H1 (cell line): ENCODE results near the gene FAR2. TPM values are rescaled to one million over a fixed set of nuclear protein-coding genes. Genes with fewer than 3 reads are reported as not detected.

Experiments
- CTCF ChIA-PET: fragments of 300-600 bp; sonication (Branson Sonifier 250); formaldehyde crosslinking; loops from one replicate; lab custom pipeline; 2021; ENCODE audit not compliant: partially characterized antibody; lab: Charles Lee
- POLR2A ChIA-PET: fragments of 300-600 bp; sonication (Branson Sonifier 250); formaldehyde crosslinking; loops from one replicate; lab custom pipeline; 2021; ENCODE audit warnings: inconsistent platforms; ENCODE audit not compliant: partially characterized antibody; lab: Charles Lee
- DNase-seq, 2 experiments: peaks; one replicate each; pipeline versions ENCODE4 v3.0.0 to v3.0.0-alpha.2; 2010 to 2022; ENCODE audit warnings: low spot score in 2 of 2, low read depth in 1 of 2, mixed read lengths in 1 of 2
- FAIRE-seq: peaks from 2 replicates; lab custom pipeline; 2011; peaks lifted over from hg19 to GRCh38; lab: Jason Lieb, UNC
- H2AFZ ChIP-seq: 2 replicates; pipeline ENCODE4 v1.8.1; 2012; ENCODE audit warnings: low read length, inconsistent platforms
- H2AK5ac ChIP-seq: 2 replicates; pipeline ENCODE4 v1.6.1; 2013; ENCODE audit warnings: low read depth, low read length
- H2BK120ac ChIP-seq: replicated peaks from 2 replicates; pipeline ENCODE3; 2013; ENCODE audit warnings: low read depth, low read length, inconsistent platforms
- H2BK12ac ChIP-seq: 2 replicates; pipeline ENCODE4 v1.6.1; 2013; ENCODE audit warnings: low read depth, low read length
- H2BK15ac ChIP-seq: 2 replicates; pipeline ENCODE4 v1.6.1; 2013; ENCODE audit warnings: low read length
- H2BK20ac ChIP-seq: 2 replicates; pipeline ENCODE4 v1.6.1; 2013; ENCODE audit warnings: low read length
- H2BK5ac ChIP-seq: 2 replicates; pipeline ENCODE4 v1.6.1; 2013; ENCODE audit warnings: low read depth, low read length
- H3K14ac ChIP-seq: 2 replicates; pipeline ENCODE4 v1.6.1; 2013; ENCODE audit warnings: inconsistent platforms; ENCODE audit not compliant: insufficient read length
- H3K18ac ChIP-seq: 2 replicates; pipeline ENCODE4 v1.6.1; 2013; ENCODE audit warnings: low read length; ENCODE audit errors: extremely low read depth
- H3K23ac ChIP-seq: 2 replicates; pipeline ENCODE4 v1.6.1; 2013; ENCODE audit warnings: inconsistent platforms; ENCODE audit not compliant: insufficient read length
- H3K23me2 ChIP-seq: 2 replicates; pipeline ENCODE4 v1.6.1; 2013; ENCODE audit warnings: low read depth, low read length
- H3K27ac ChIP-seq: 2 replicates; pipeline ENCODE4 v1.6.1; 2011; ENCODE audit warnings: low read depth, low read length, inconsistent platforms
- H3K27me3 ChIP-seq, 4 experiments: replicated peaks in 1 of 4; 1 replicate in 1 of 4; 2 replicates in 3 of 4; pipeline versions ENCODE4 v1.6.1 to v1.8.1; 2011 to 2013; ENCODE audit warnings: low read length in 3 of 4, mild to moderate bottlenecking in 3 of 4, inconsistent platforms in 2 of 4, mixed read lengths in 2 of 4, moderate library complexity in 1 of 4; ENCODE audit not compliant: control insufficient read depth in 3 of 4, insufficient read depth in 3 of 4; ENCODE audit errors: extremely low read depth in 1 of 4
- H3K36me3 ChIP-seq, 4 experiments: 2 replicates each; pipeline versions ENCODE4 v1.6.1 to v1.8.1; 2011 to 2013; ENCODE audit warnings: mild to moderate bottlenecking in 4 of 4, low read length in 3 of 4, moderate library complexity in 2 of 4, control low read depth in 1 of 4, inconsistent platforms in 1 of 4; ENCODE audit not compliant: insufficient read depth in 4 of 4, control insufficient read depth in 2 of 4
- H3K4ac ChIP-seq: replicated peaks from 2 replicates; pipeline ENCODE3; 2013; ENCODE audit warnings: low read length, low read depth, mixed read lengths, inconsistent platforms; ENCODE audit not compliant: insufficient read length
- H3K4me1 ChIP-seq, 4 experiments: replicated peaks in 1 of 4; 1 replicate in 1 of 4; 2 replicates in 3 of 4; pipeline versions ENCODE4 v1.6.1 to v1.8.1; 2011 to 2013; ENCODE audit warnings: low read length in 3 of 4, inconsistent platforms in 2 of 4, mixed read lengths in 1 of 4; ENCODE audit not compliant: insufficient read depth in 4 of 4, control insufficient read depth in 3 of 4
- H3K4me2 ChIP-seq, 2 experiments: 2 replicates each; pipeline versions ENCODE4 v1.6.1 to v1.8.1; 2011 to 2013; ENCODE audit warnings: low read depth in 2 of 2, low read length in 2 of 2, control low read depth in 1 of 2, inconsistent platforms in 1 of 2, mild to moderate bottlenecking in 1 of 2; ENCODE audit not compliant: insufficient read depth in 1 of 2
- H3K4me3 ChIP-seq, 4 experiments: fragments of 200-600, 300-600 bp in 1 of 4; sonication (generic), shearing (Covaris generic), sonication (Bioruptor Twin) in 1 of 4; 2 replicates each; pipeline versions ENCODE4 v1.5.1 to v1.8.1; 2011 to 2016; ENCODE audit warnings: low read length in 4 of 4, low read depth in 3 of 4, control low read depth in 2 of 4, inconsistent platforms in 2 of 4, mild to moderate bottlenecking in 2 of 4, mixed read lengths in 1 of 4, moderate library complexity in 1 of 4; ENCODE audit not compliant: insufficient read depth in 2 of 4; ENCODE audit errors: extremely low read depth in 1 of 4
- H3K56ac ChIP-seq: replicated peaks from 2 replicates; pipeline ENCODE3; 2013; ENCODE audit warnings: low read depth, mild to moderate bottlenecking, mixed read lengths, low read length, inconsistent platforms; ENCODE audit not compliant: insufficient read length
- H3K79me1 ChIP-seq: 2 replicates; pipeline ENCODE4 v1.6.1; 2013; ENCODE audit warnings: low read depth, low read length, control low read depth
- H3K79me2 ChIP-seq, 2 experiments: 2 replicates each; pipeline versions ENCODE4 v1.6.1 to v1.8.1; 2012 to 2013; ENCODE audit warnings: low read length in 2 of 2, mild to moderate bottlenecking in 2 of 2, inconsistent platforms in 1 of 2; ENCODE audit not compliant: insufficient read depth in 2 of 2, control insufficient read depth in 1 of 2
- H3K9ac ChIP-seq, 4 experiments: replicated peaks in 1 of 4; 1 replicate in 1 of 4; 2 replicates in 3 of 4; pipeline versions ENCODE4 v1.6.1 to v1.8.1; 2011 to 2013; ENCODE audit warnings: low read depth in 3 of 4, low read length in 3 of 4, control low read depth in 2 of 4, mild to moderate bottlenecking in 2 of 4, moderate library complexity in 2 of 4, inconsistent platforms in 1 of 4; ENCODE audit errors: extremely low read depth in 1 of 4
- H3K9me3 ChIP-seq, 2 experiments: 2 replicates each; pipeline versions ENCODE4 v1.6.1 to v1.8.1; 2012 to 2013; ENCODE audit warnings: mild to moderate bottlenecking in 2 of 2, moderate library complexity in 2 of 2, control low read depth in 1 of 2, inconsistent platforms in 1 of 2, low read depth in 1 of 2, low read length in 1 of 2, mixed read lengths in 1 of 2; ENCODE audit not compliant: insufficient read depth in 2 of 2
- H4K20me1 ChIP-seq, 2 experiments: replicated peaks in 1 of 2; 2 replicates each; pipeline versions ENCODE3 to v1.8.1; 2011 to 2013; ENCODE audit warnings: inconsistent platforms in 2 of 2, low read length in 2 of 2, mild to moderate bottlenecking in 1 of 2; ENCODE audit not compliant: insufficient read depth in 2 of 2, control insufficient read depth in 1 of 2
- H4K5ac ChIP-seq: 2 replicates; pipeline ENCODE4 v1.6.1; 2013; ENCODE audit warnings: low read length, low read depth, mixed read lengths, inconsistent platforms; ENCODE audit not compliant: insufficient read length
- H4K8ac ChIP-seq: 2 replicates; pipeline ENCODE4 v1.8.0; 2013; ENCODE audit warnings: mild to moderate bottlenecking, moderate library complexity, low read length, inconsistent platforms; ENCODE audit not compliant: insufficient read depth; ENCODE audit errors: extremely low read depth
- H4K91ac ChIP-seq: replicated peaks from 2 replicates; pipeline ENCODE3; 2013; ENCODE audit warnings: low read length, mixed read lengths, inconsistent platforms; ENCODE audit not compliant: insufficient read length
- NANOG ChIP-seq: IDR thresholded peaks from 2 replicates; pipeline ENCODE4 v1.6.1; 2011; ENCODE audit warnings: low read length, low read depth, mild to moderate bottlenecking, inconsistent platforms; ENCODE audit not compliant: insufficient read depth, poor library complexity, severe bottlenecking
- polyA plus RNA-seq, 7 experiments: library from polyadenylated mRNA; depleted of rRNA in 3 of 7; stranded (reverse) in 5 of 7; unstranded in 2 of 7; fragments of >200 nt in 5 of 7; fragments of 200-250 nt in 2 of 7; gene quantifications; 1 replicate in 5 of 7; 2 replicates in 1 of 7; 4 replicates in 1 of 7; pipeline versions ENCODE4 v1.2.1 to v1.2.3, GENCODE V29; 2011 to 2013; ENCODE audit warnings: missing spikeins in 2 of 7, mixed read lengths in 2 of 7
- total RNA-seq: library from RNA; stranded (reverse); fragmentation: NEBNext Ultra II Directional; extraction: Animal tissue kit (Norgen Biotek cat#: 25700); gene quantifications from 2 replicates; pipeline ENCODE4 v1.2.1, GENCODE V29; 2021

The FAR2 gene
- total and polyA plus RNA-seq, 2 of the 8 experiments (the other 6 are each of a cell fraction or from before 2014, with no cell fraction given): 24.0 to 24.1 TPM

DNA sequence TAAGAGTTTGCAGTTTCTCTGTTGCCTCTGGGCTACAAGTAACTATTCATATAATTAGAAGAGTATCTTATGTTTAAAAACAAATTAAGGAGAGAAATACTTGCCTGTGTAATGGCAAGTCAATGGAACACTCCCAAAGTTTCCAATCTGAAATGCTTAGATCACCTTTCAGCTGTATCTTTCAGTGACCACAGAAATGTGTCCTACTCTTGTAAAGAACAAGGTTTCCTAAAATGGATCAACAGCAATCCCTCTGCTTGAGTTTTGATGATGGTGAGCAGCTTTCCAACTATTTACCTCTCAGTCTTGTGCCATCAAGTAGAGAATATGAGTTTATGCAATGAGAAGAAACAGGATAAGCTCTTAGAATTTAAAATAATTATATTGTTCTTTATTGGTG is 139.0 kb downstream of the FAR2 start:
- H2AK5ac ChIP-seq: no peak overlapping the region
- H3K56ac ChIP-seq: no peak overlapping the region
- no peak overlapping the region for H4K8ac ChIP-seq
- no peak overlapping the region for H2BK120ac ChIP-seq
- H2BK20ac ChIP-seq: no peak overlapping the region
- ChIA-PET CTCF (interaction anchor here (1.7 kb wide), 1 partner anchor 30 kb away, joined by 5 read pairs; no protein-coding TSS in a partner anchor), POLR2A (no interaction called here)
- H4K5ac ChIP-seq: no peak overlapping the region
- H3K4me3 ChIP-seq: no peak overlapping the region
- no peak for DNase-seq
- H3K9me3 ChIP-seq: no peaks in the 10 kb centered on the region
- no peak overlapping the region for H4K91ac ChIP-seq
- H3K9ac ChIP-seq: no peak overlapping the region
- H3K23ac ChIP-seq: no peak overlapping the region
- H2BK12ac ChIP-seq: no peak overlapping the region
- no peak overlapping the region for H2BK15ac ChIP-seq
- no peaks in the 10 kb centered on the region for H3K23me2 ChIP-seq
- no peak overlapping the region for H3K4me2 ChIP-seq
- no peak overlapping the region for H2AFZ ChIP-seq
- no peak for FAIRE-seq
- H3K79me2 ChIP-seq: no peaks in the 10 kb centered on the region
- H3K27ac ChIP-seq: no peak overlapping the region
- no peaks in the 10 kb centered on the region for H3K27me3 ChIP-seq
- H2BK5ac ChIP-seq: no peak overlapping the region
- H3K79me1 ChIP-seq: no peaks in the 10 kb centered on the region
- H3K36me3 ChIP-seq: no peaks in the 10 kb centered on the region
- H3K4me1 ChIP-seq: no peaks in the 10 kb centered on the region
- H4K20me1 ChIP-seq: no peaks in the 10 kb centered on the region
- no peak overlapping the region for H3K14ac ChIP-seq
- H3K18ac ChIP-seq: no peak overlapping the region
- no peak overlapping the region for H3K4ac ChIP-seq
- TF ChIP-seq NANOG: no peak
